ENCODE data around the gene AGER. TPM values are rescaled to one million over a fixed set of nuclear protein-coding genes. Genes with fewer than 3 reads are reported as not detected.

AGER gene
- total RNA-seq, 1 donor from 2014 or later, result 1,590 TPM

- Histone ChIP-seq H3K4me1 (peaks cover 37% of the 10 kb centered on the region), H3K4me3 (peak overlapping the region; percentile 85), H3K27me3 (no peaks in the 10 kb centered on the region), H3K36me3 (peaks cover 15% of the 10 kb centered on the region), H3K27ac (peak overlapping the region; percentile 98), H3K9me3 (no peaks in the 10 kb centered on the region)
- TF ChIP-seq, protein P1, sequence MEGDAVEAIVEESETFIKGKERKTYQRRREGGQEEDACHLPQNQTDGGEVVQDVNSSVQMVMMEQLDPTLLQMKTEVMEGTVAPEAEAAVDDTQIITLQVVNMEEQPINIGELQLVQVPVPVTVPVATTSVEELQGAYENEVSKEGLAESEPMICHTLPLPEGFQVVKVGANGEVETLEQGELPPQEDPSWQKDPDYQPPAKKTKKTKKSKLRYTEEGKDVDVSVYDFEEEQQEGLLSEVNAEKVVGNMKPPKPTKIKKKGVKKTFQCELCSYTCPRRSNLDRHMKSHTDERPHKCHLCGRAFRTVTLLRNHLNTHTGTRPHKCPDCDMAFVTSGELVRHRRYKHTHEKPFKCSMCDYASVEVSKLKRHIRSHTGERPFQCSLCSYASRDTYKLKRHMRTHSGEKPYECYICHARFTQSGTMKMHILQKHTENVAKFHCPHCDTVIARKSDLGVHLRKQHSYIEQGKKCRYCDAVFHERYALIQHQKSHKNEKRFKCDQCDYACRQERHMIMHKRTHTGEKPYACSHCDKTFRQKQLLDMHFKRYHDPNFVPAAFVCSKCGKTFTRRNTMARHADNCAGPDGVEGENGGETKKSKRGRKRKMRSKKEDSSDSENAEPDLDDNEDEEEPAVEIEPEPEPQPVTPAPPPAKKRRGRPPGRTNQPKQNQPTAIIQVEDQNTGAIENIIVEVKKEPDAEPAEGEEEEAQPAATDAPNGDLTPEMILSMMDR (IDR thresholded peaks at IDR 0.05), result no peak
- DNase-seq (no peak), ATAC-seq (no peak)
- intact Hi-C loops (cut with DNase I), result no loop called here
Observed at GRCh38 chr6:32176476-32177182, 7.4 kb downstream of the AGER start.

- H3K4me3 ChIP-seq, result peak within 1 kb of the TSS; percentile 85
- ATAC-seq (peak; percentile 81), DNase-seq (peak; percentile 97)
- H3K36me3 ChIP-seq, result peaks cover 11% of the 10 kb centered on the region
- peaks cover 37% of the 10 kb centered on the region for H3K4me1 ChIP-seq
- no peaks in the 10 kb centered on the region for H3K27me3 ChIP-seq
- H3K9me3 ChIP-seq, result no peaks in the 10 kb centered on the region
- intact Hi-C loops (cut with DNase I), result no loop called here
- H3K27ac ChIP-seq, result peak within 1 kb of the TSS; percentile 98
- TF ChIP-seq, protein P1 (IDR thresholded peaks at IDR 0.05), result no peak
Observed at GRCh38 chr6:32175711-32176475, 8.2 kb downstream of the AGER start, which contains the start of gene AGPAT1. AGPAT1 (minus strand) TSS chr6:32176084; CDS start chr6:32171496, 4,588 bp downstream.

GRCh38 chr6:32175322-32175710 is 8.7 kb downstream of the AGER start:
- Histone ChIP-seq H3K9me3 (no peaks in the 10 kb centered on the region), H3K4me3 (peak overlapping the region; percentile 85), H3K36me3 (peaks cover 12% of the 10 kb centered on the region), H3K27me3 (no peaks in the 10 kb centered on the region), H3K4me1 (peaks cover 37% of the 10 kb centered on the region), H3K27ac (peak overlapping the region; percentile 98)
- DNase-seq (no peak), ATAC-seq (no peak)
- intact Hi-C loops (cut with DNase I), result no loop called here
- TF ChIP-seq, protein P1 (IDR thresholded peaks at IDR 0.05), result no peak

DNA sequence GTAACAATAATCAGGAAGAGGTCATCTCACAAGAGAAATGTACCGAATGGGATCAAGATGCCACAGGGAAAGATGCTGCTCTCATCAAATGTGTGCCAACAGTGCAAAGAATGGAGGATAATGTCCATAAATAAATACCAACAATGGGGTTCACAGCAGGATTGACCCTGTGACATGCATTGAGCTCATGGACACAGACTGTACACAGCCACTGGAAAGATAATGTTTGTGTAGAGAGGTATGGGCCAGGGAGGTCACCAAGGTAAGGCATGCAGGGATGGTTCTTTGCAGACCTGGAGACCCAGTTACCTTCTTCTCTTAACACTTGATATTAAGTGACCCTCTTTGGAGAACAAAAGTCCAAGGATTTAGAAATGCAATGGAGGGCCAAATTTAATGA is 9.6 kb downstream of the AGER start:
- TF ChIP-seq, protein P1 (IDR thresholded peaks at IDR 0.05), result no peak
- Histone ChIP-seq H3K36me3 (peaks cover 17% of the 10 kb centered on the region), H3K4me3 (no peak overlapping the region), H3K27me3 (no peaks in the 10 kb centered on the region), H3K4me1 (peaks cover 28% of the 10 kb centered on the region), H3K27ac (no peak overlapping the region), H3K9me3 (no peaks in the 10 kb centered on the region)
- no peak for DNase-seq
- intact Hi-C loops (cut with DNase I), result no loop called here
- no peak for ATAC-seq

GRCh38 chr6:32173051-32173727 is 10.9 kb downstream of the AGER start:
- intact Hi-C loops (cut with DNase I), result no loop called here
- H3K4me1 ChIP-seq, result peaks cover 22% of the 10 kb centered on the region
- ATAC-seq (no peak), DNase-seq (no peak)
- H3K9me3 ChIP-seq, result no peaks in the 10 kb centered on the region
- H3K4me3 ChIP-seq, result no peak overlapping the region
- TF ChIP-seq, protein P1 (IDR thresholded peaks at IDR 0.05), result no peak
- H3K36me3 ChIP-seq, result peaks cover 28% of the 10 kb centered on the region
- H3K27me3 ChIP-seq, result no peaks in the 10 kb centered on the region
- H3K27ac ChIP-seq, result no peak overlapping the region

Data from upper lobe of right lung (tissue), 1 donor.